ENCODE measurements around the gene FBXW4. TPM values are rescaled to one million over a fixed set of nuclear protein-coding genes. Genes with fewer than 3 reads are reported as not detected.

The FBXW4 gene
- total and polyA plus RNA-seq, 2 donors (not counting 1 experiment from before 2014, with no cell fraction given) = 32.7 to 60.8 TPM

- H3K4me1 ChIP-seq (ENCODE audit: control insufficient read depth, extremely low read depth, insufficient read depth, low read length) = no peaks in the 10 kb centered on the region
- H3K27me3 ChIP-seq (ENCODE audit: control insufficient read depth, insufficient read depth, low read length) = no peaks in the 10 kb centered on the region
- H3K9ac ChIP-seq (ENCODE audit: insufficient read depth, low read length) = no peak overlapping the region
- peak overlapping the region; percentile 77 for H3K4me2 ChIP-seq (ENCODE audit: extremely low read depth, insufficient read depth, low read length)
- H3K9me3 ChIP-seq (ENCODE audit: control insufficient read depth, insufficient read depth, low read depth, low read length) = no peaks in the 10 kb centered on the region
- peak in 1 of 2 donors; percentile 12 for DNase-seq (ENCODE audit: low read depth in 2 of 2)
- no peaks in the 10 kb centered on the region for H3K36me3 ChIP-seq (ENCODE audit: control insufficient read depth, insufficient read depth, low read length)
- no peak overlapping the region for H2AFZ ChIP-seq (ENCODE audit: low read length)
- peak overlapping the region; percentile 17 to 29 (median 24) for H3K4me3 ChIP-seq (replicated peaks in 1 of 4; ENCODE audit: control extremely low read depth in 1 of 4, insufficient read depth in 1 of 4, low read depth in 3 of 4, low read length in 4 of 4)
- no peak overlapping the region for H3K27ac ChIP-seq (ENCODE audit: insufficient read depth, low read length)
- TF ChIP-seq CTCF (conservative IDR thresholded peaks at IDR 0.05 in 1 of 2, IDR thresholded peaks at IDR 0.05 in 1 of 2; ENCODE audit: low read depth in 1 of 2, low read length in 2 of 2) = no peak
- TF ChIP-seq EZH2 (IDR thresholded peaks at IDR 0.05; ENCODE audit: low read length, missing control alignments) = no peak
- no peaks in the 10 kb centered on the region for H3K79me2 ChIP-seq (ENCODE audit: control insufficient read depth, insufficient read depth, low read length)
- no peaks in the 10 kb centered on the region for H4K20me1 ChIP-seq (ENCODE audit: control insufficient read depth, extremely low read depth, insufficient read depth, low read length)
Measured at GRCh38 chr10:101682172-101682825, 12.7 kb downstream of the FBXW4 start.

GRCh38 chr10:101676565-101676964, 18.4 kb downstream of the FBXW4 start:
- Histone ChIP-seq H3K4me3 (replicated peaks in 1 of 4; ENCODE audit: control extremely low read depth in 1 of 4, insufficient read depth in 1 of 4, low read depth in 3 of 4, low read length in 4 of 4) (no peak overlapping the region), H2AFZ (ENCODE audit: low read length) (no peak overlapping the region), H3K4me2 (ENCODE audit: extremely low read depth, insufficient read depth, low read length) (no peak overlapping the region), H3K79me2 (ENCODE audit: control insufficient read depth, insufficient read depth, low read length) (no peaks in the 10 kb centered on the region), H3K4me1 (ENCODE audit: control insufficient read depth, extremely low read depth, insufficient read depth, low read length) (no peaks in the 10 kb centered on the region), H3K36me3 (ENCODE audit: control insufficient read depth, insufficient read depth, low read length) (no peaks in the 10 kb centered on the region), H3K9me3 (ENCODE audit: control insufficient read depth, insufficient read depth, low read depth, low read length) (no peaks in the 10 kb centered on the region), H3K27me3 (ENCODE audit: control insufficient read depth, insufficient read depth, low read length) (no peaks in the 10 kb centered on the region), H4K20me1 (ENCODE audit: control insufficient read depth, extremely low read depth, insufficient read depth, low read length) (no peaks in the 10 kb centered on the region), H3K27ac (ENCODE audit: insufficient read depth, low read length) (no peak overlapping the region), H3K9ac (ENCODE audit: insufficient read depth, low read length) (no peak overlapping the region)
- DNase-seq (ENCODE audit: low read depth in 2 of 2) = no peak
- TF ChIP-seq CTCF (conservative IDR thresholded peaks at IDR 0.05 in 1 of 2, IDR thresholded peaks at IDR 0.05 in 1 of 2; ENCODE audit: low read depth in 1 of 2, low read length in 2 of 2) = no peak
- TF ChIP-seq EZH2 (IDR thresholded peaks at IDR 0.05; ENCODE audit: low read length, missing control alignments) = no peak

GRCh38 chr10:101675115-101675514, 19.9 kb downstream of the FBXW4 start:
- DNase-seq (ENCODE audit: low read depth in 2 of 2) = no peak
- H3K4me2 ChIP-seq (ENCODE audit: extremely low read depth, insufficient read depth, low read length) = no peak overlapping the region

More at GRCh38 chr10:101675115-101675514, 19.9 kb downstream of the FBXW4 start:
- Histone ChIP-seq H3K79me2 (ENCODE audit: control insufficient read depth, insufficient read depth, low read length) (no peaks in the 10 kb centered on the region), H2AFZ (ENCODE audit: low read length) (no peak overlapping the region), H3K9ac (ENCODE audit: insufficient read depth, low read length) (no peak overlapping the region), H3K4me3 (replicated peaks in 1 of 4; ENCODE audit: control extremely low read depth in 1 of 4, insufficient read depth in 1 of 4, low read depth in 3 of 4, low read length in 4 of 4) (no peak overlapping the region), H3K36me3 (ENCODE audit: control insufficient read depth, insufficient read depth, low read length) (no peaks in the 10 kb centered on the region), H3K9me3 (ENCODE audit: control insufficient read depth, insufficient read depth, low read depth, low read length) (no peaks in the 10 kb centered on the region), H3K27ac (ENCODE audit: insufficient read depth, low read length) (no peak overlapping the region), H3K4me1 (ENCODE audit: control insufficient read depth, extremely low read depth, insufficient read depth, low read length) (no peaks in the 10 kb centered on the region), H4K20me1 (ENCODE audit: control insufficient read depth, extremely low read depth, insufficient read depth, low read length) (no peaks in the 10 kb centered on the region), H3K27me3 (ENCODE audit: control insufficient read depth, insufficient read depth, low read length) (no peaks in the 10 kb centered on the region)
- TF ChIP-seq EZH2 (IDR thresholded peaks at IDR 0.05; ENCODE audit: low read length, missing control alignments) (no peak), CTCF (conservative IDR thresholded peaks at IDR 0.05 in 1 of 2, IDR thresholded peaks at IDR 0.05 in 1 of 2; ENCODE audit: low read depth in 1 of 2, low read length in 2 of 2) (no peak)
